GM12873 (cell line): Measurements from ENCODE around the gene PSMC3IP.

Experiments
- TF ChIP-seq, protein P1 (sequence below): IDR thresholded peaks from 2 replicates; pipeline ENCODE4 v1.5.1; 2012; ENCODE audit warnings: low read depth, mild to moderate bottlenecking, moderate library complexity, low read length, control low read depth; ENCODE audit not compliant: insufficient read depth; ENCODE audit errors: missing control alignments

The PSMC3IP gene

GRCh38 chr17:42591411-42591810 lies 13.9 kb upstream of the PSMC3IP start:
- TF ChIP-seq, protein P1, sequence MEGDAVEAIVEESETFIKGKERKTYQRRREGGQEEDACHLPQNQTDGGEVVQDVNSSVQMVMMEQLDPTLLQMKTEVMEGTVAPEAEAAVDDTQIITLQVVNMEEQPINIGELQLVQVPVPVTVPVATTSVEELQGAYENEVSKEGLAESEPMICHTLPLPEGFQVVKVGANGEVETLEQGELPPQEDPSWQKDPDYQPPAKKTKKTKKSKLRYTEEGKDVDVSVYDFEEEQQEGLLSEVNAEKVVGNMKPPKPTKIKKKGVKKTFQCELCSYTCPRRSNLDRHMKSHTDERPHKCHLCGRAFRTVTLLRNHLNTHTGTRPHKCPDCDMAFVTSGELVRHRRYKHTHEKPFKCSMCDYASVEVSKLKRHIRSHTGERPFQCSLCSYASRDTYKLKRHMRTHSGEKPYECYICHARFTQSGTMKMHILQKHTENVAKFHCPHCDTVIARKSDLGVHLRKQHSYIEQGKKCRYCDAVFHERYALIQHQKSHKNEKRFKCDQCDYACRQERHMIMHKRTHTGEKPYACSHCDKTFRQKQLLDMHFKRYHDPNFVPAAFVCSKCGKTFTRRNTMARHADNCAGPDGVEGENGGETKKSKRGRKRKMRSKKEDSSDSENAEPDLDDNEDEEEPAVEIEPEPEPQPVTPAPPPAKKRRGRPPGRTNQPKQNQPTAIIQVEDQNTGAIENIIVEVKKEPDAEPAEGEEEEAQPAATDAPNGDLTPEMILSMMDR, result no peak

- TF ChIP-seq, protein P1, result no peak
These were observed 13.4 kb upstream of the PSMC3IP start for GRCh38 chr17:42590886-42591285.

DNA sequence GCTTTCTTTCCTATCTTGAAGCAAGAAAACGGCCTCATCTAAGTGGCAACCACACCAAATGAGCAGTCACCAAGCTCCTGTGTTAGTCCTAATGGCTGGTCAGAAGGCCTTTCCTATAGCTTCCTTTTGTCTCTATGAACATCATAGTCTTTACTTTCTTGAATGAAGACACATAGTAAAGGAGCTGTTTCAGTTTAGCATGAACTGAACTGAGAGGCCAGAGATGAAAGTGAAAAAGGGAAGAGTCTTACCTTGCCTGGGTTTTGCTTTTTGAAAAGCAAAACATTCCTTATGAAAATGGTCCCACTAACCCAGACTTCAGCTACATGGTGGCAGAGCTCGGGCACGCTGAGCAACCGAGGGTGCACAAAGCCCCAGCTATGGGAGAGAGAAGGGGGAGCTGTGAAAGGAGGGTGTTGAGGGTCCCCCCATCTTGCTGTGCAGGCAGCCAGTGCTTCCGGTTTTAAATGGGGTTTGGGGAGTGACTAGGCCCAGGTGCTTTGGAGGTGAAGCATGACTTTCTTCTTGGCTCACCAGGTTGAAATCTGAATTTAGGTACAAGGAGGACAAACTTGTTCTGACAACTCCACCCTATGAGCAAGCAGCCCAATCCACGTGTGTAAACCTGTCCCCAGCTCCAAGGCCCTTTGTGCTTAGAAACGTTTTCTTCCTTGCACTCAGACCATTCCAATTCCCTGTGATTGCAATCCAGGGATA lies 9.1 kb upstream of the PSMC3IP start:
- TF ChIP-seq, protein P1, result no peak

DNA sequence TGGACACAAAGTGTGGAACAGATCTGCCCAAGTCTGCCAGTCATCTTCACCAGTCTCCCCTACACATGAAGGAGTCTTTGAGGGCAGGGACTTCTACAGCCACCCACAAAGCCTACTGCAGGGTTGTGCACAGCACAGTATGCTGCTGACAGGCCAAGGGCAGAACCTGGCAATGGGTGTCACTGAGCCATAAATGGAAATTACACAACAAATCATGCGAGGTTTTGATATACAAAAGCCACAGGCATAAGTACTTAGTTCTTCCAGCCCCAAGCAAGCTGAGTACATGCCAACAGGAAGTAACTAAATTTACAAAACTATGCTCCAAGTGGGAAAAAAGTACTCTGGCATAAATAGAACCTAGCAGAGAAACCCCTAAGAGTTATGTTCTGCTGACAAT lies 7.8 kb upstream of the PSMC3IP start:
- TF ChIP-seq, protein P1, result no peak

- TF ChIP-seq, protein P1, result no peak
These were observed 7.4 kb upstream of the PSMC3IP start for GRCh38 chr17:42584880-42585279.

GRCh38 chr17:42581744-42582270 lies 4.3 kb upstream of the PSMC3IP start:
- TF ChIP-seq, protein P1, result no peak

DNA sequence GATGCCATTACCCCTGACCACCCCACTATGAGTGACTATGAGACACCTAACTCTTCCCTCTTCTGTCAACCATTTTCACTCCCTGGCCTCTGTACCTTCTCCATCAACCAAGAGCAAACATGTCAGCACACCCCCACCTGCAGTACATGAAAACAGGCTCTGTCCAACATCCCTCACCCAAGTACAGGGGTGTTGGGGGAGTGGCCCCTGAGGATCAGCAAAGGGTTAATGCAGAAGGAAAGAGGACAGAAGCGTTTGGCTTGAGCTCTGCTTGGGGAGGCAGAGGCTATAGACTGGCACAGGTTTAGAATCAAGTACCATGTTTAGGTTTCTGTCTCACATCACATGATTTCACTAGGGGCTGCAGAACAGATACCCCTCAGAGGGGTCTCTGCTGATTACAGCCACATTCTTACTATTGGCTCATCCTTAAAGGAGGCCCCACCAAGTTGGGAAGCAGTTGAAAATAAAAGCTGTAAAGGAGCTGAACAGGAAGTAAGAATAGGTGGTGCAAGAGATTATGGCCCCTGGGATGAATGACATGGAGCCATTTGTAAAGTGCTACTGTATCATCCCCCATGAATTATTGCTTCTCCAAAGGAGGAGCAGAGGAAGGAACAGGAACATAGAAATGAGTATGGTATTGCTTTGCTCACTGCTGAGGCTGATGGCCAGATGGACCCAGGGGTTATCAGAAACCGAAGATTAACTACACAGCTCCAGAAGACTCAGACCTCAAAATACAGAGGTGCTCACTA lies 2.4 kb upstream of the PSMC3IP start:
- TF ChIP-seq, protein P1, result no peak
